Measurements from ENCODE around the gene CARMIL1. TPM values are rescaled to one million over a fixed set of nuclear protein-coding genes. Genes with fewer than 3 reads are reported as not detected.

CARMIL1 gene
- total and polyA plus RNA-seq, 8 donors: 5.9 to 9.4 (median 7.8) TPM

- no peak for TF ChIP-seq CTCF (IDR thresholded peaks at IDR 0.05)
- H3K9me3 ChIP-seq: no peaks in the 10 kb centered on the region
- peaks cover 3 to 5% (median 4%) of the 10 kb centered on the region in 3 donors for H3K4me1 ChIP-seq
- H3K36me3 ChIP-seq: no peaks in the 10 kb centered on the region
- no peaks in the 10 kb centered on the region for H3K27me3 ChIP-seq
- intact Hi-C loops (cut with DNase I): no loop called here
- DNase-seq (no peak), ATAC-seq (no peak), FAIRE-seq (no peak)
- WGBS, 2 donors: 97 to 98% methylated on average over 5 of the region's 5 CpGs
- H3K27ac ChIP-seq: no peak overlapping the region
- H3K4me3 ChIP-seq: no peak overlapping the region
Measured at GRCh38 chr6:25419879-25420278, 140.7 kb downstream of the CARMIL1 start.

DNA sequence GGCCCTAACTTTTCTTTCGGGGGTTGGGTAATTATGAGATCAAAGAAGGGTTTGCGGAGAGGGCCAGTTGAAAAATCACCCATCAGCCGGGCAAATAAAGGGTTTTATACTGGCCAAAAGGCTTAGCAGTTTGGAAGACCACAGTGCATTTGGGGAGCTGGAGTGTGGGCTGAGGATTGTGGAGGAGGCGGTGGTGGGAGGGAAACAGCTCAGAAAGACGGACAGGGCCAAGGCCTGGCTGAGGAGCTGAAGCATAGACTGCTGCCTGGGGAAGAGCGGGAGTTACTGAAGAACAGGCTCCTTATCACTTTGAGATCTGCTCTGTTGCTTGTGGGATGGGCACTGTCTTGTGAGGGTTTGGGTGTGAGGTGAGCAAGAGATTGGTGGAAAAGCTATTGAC lies 144.2 kb downstream of the CARMIL1 start:
- DNase-seq: no peak
- 92 to 97% methylated on average over 6 of the region's 6 CpGs for WGBS, 2 donors
- Histone ChIP-seq H3K27me3 (no peaks in the 10 kb centered on the region), H3K4me3 (no peak overlapping the region), H3K36me3 (no peaks in the 10 kb centered on the region), H3K9me3 (no peaks in the 10 kb centered on the region), H3K27ac (no peak overlapping the region), H3K4me1 (no peaks in the 10 kb centered on the region)
- no peak for ATAC-seq
- no peak for TF ChIP-seq CTCF (IDR thresholded peaks at IDR 0.05)
- no peak for FAIRE-seq
- intact Hi-C loops (cut with DNase I): no loop called here

DNA sequence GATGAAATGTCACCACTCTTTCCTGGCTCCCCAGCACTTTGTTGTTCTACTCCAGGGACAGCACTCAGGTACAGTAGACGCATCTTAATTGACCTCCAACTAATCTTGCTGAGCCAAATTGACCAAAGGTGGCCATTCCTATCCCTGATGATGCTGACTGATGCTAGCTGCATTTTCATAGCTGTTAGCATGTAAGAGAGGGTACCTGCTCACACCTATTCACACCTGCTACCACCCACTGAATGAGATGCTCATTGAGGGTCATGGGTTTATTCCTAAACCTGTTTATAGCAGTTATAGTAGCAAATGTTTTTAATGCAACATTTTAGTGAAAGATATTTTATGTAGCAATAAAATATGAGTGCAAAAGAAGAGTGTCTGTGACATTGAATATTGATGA lies 145.1 kb downstream of the CARMIL1 start:
- Histone ChIP-seq H3K9me3 (no peaks in the 10 kb centered on the region), H3K4me1 (no peaks in the 10 kb centered on the region), H3K27me3 (no peaks in the 10 kb centered on the region), H3K4me3 (no peak overlapping the region), H3K36me3 (no peaks in the 10 kb centered on the region), H3K27ac (no peak overlapping the region)
- FAIRE-seq: no peak
- no peak for DNase-seq
- 96 to 97% methylated on average over 1 of the region's 1 CpG for WGBS, 2 donors
- no peak for TF ChIP-seq CTCF (IDR thresholded peaks at IDR 0.05)
- no peak for ATAC-seq
- intact Hi-C loops (cut with DNase I): no loop called here

DNA sequence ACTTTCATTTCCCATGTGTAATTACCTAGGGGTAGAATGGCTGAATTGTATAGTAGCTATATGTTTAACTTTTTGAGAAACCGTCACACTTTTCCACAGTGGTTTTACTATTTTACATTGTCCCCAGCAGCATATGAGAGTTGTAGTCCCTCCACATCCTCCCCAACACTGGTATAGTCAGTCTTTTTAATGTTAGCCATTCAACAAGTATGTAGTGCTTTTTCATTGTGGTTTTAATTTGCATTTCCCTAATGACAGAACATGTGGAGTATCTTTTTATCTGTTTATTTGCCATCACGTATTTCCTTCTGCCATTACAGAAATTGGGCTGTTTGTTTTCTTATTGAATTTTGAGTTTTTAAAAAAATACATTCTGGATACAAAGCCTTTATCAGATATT lies 148.4 kb downstream of the CARMIL1 start:
- Histone ChIP-seq H3K4me1 (no peaks in the 10 kb centered on the region), H3K27me3 (no peaks in the 10 kb centered on the region), H3K36me3 (no peaks in the 10 kb centered on the region), H3K4me3 (no peak overlapping the region), H3K9me3 (no peaks in the 10 kb centered on the region), H3K27ac (no peak overlapping the region)
- no peak for TF ChIP-seq CTCF (IDR thresholded peaks at IDR 0.05)
- no peak for DNase-seq
- no peak for FAIRE-seq
- no peak for ATAC-seq
- 57 to 66% methylated on average over 2 of the region's 2 CpGs for WGBS, 2 donors
- intact Hi-C loops (cut with DNase I): no loop called here

GRCh38 chr6:25428758-25429317 lies 149.7 kb downstream of the CARMIL1 start:
- Histone ChIP-seq H3K4me3 (no peak overlapping the region), H3K9me3 (no peaks in the 10 kb centered on the region), H3K27me3 (no peaks in the 10 kb centered on the region), H3K36me3 (no peaks in the 10 kb centered on the region), H3K27ac (no peak overlapping the region), H3K4me1 (no peaks in the 10 kb centered on the region)
- intact Hi-C loops (cut with DNase I): no loop called here
- FAIRE-seq (no peak), DNase-seq (no peak), ATAC-seq (no peak)
- 87 to 90% methylated on average over 1 of the region's 1 CpG for WGBS, 2 donors
- no peak for TF ChIP-seq CTCF (IDR thresholded peaks at IDR 0.05)

Data from pancreas (tissue), 10 donors.